ENCODE data around the gene SMARCC2.
A peak's percentile ranks its signal among the peaks of the same experiment; 100 is the strongest.

Gene SMARCC2

GRCh38 chr12:56189099-56189917 is at the start of gene SMARCC2:
SMARCC2 (minus strand) TSS chr12:56189483; CDS start chr12:56189461, 22 bp downstream.
- peak; percentile 87 for TF ChIP-seq CTCF (IDR thresholded peaks at IDR 0.05)
- Histone ChIP-seq H3K4me1 (ENCODE audit: control insufficient read depth in 1 of 2, insufficient read depth in 1 of 2, low read depth in 1 of 2, low read length in 1 of 2) (peaks cover 34 to 36% of the 10 kb centered on the region in 2 experiments), H3K27ac (peak within 1 kb of the TSS; percentile 76), H3K27me3 (no peaks in the 10 kb centered on the region), H3K4me3 (ENCODE audit: low read depth in 1 of 2, low read length in 1 of 2) (peak within 1 kb of the TSS; percentile 67 to 74), H3K9me3 (no peaks in the 10 kb centered on the region), H3K36me3 (peaks cover 25% of the 10 kb centered on the region)

DNA sequence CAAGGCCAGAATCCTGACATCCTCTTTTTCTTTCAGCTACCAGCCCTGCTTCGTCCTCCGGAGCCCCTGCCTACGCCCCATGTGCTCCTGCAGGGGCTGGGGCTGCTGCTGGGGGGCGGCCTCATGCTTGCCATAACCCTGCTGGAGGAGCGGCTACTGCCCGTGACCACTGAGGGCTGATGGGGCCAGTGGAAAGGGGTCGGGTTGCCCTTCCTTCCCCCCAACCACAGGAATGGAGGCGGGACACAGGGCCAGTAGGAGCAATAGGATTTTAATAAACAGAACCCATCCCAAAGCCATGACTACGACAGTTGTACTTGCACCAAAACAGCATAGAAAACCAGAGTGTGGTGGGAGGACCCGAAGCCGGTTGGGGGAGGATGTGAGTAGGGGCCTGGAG is 48.3 kb upstream of the SMARCC2 start:
- H3K27ac ChIP-seq = no peak overlapping the region
- no peaks in the 10 kb centered on the region for H3K27me3 ChIP-seq
- no peaks in the 10 kb centered on the region for H3K9me3 ChIP-seq
- no peak overlapping the region for H3K4me3 ChIP-seq (ENCODE audit: low read depth in 1 of 2, low read length in 1 of 2)
- H3K4me1 ChIP-seq (ENCODE audit: control insufficient read depth in 1 of 2, insufficient read depth in 1 of 2, low read depth in 1 of 2, low read length in 1 of 2) = no peaks in the 10 kb centered on the region
- no peak for TF ChIP-seq CTCF (IDR thresholded peaks at IDR 0.05)
- peaks cover 62% of the 10 kb centered on the region for H3K36me3 ChIP-seq

GRCh38 chr12:56236985-56237384 is 47.7 kb upstream of the SMARCC2 start:
- H3K36me3 ChIP-seq = peaks cover 57% of the 10 kb centered on the region
- H3K9me3 ChIP-seq = no peaks in the 10 kb centered on the region
- no peak overlapping the region for H3K4me3 ChIP-seq (ENCODE audit: low read depth in 1 of 2, low read length in 1 of 2)
- no peaks in the 10 kb centered on the region for H3K4me1 ChIP-seq (ENCODE audit: control insufficient read depth in 1 of 2, insufficient read depth in 1 of 2, low read depth in 1 of 2, low read length in 1 of 2)
- H3K27ac ChIP-seq = no peak overlapping the region
- no peaks in the 10 kb centered on the region for H3K27me3 ChIP-seq
- TF ChIP-seq CTCF (IDR thresholded peaks at IDR 0.05) = no peak

- H3K27me3 ChIP-seq = no peaks in the 10 kb centered on the region
Measured at GRCh38 chr12:56236091-56236490, 46.8 kb upstream of the SMARCC2 start.

GRCh38 chr12:56234746-56235436 is 45.6 kb upstream of the SMARCC2 start:
- Histone ChIP-seq H3K27ac (no peak overlapping the region), H3K27me3 (no peaks in the 10 kb centered on the region), H3K4me1 (ENCODE audit: control insufficient read depth in 1 of 2, insufficient read depth in 1 of 2, low read depth in 1 of 2, low read length in 1 of 2) (no peaks in the 10 kb centered on the region), H3K36me3 (peaks cover 36% of the 10 kb centered on the region), H3K4me3 (ENCODE audit: low read depth in 1 of 2, low read length in 1 of 2) (no peak overlapping the region), H3K9me3 (no peaks in the 10 kb centered on the region)
- no peak for TF ChIP-seq CTCF (IDR thresholded peaks at IDR 0.05)

More at GRCh38 chr12:56236091-56236490, 46.8 kb upstream of the SMARCC2 start:
- TF ChIP-seq CTCF (IDR thresholded peaks at IDR 0.05) = no peak
- H3K4me1 ChIP-seq (ENCODE audit: control insufficient read depth in 1 of 2, insufficient read depth in 1 of 2, low read depth in 1 of 2, low read length in 1 of 2) = no peaks in the 10 kb centered on the region
- no peaks in the 10 kb centered on the region for H3K9me3 ChIP-seq
- H3K27ac ChIP-seq = no peak overlapping the region
- H3K4me3 ChIP-seq (ENCODE audit: low read depth in 1 of 2, low read length in 1 of 2) = no peak overlapping the region
- H3K36me3 ChIP-seq = peaks cover 48% of the 10 kb centered on the region
